NCI-H1417 (cell line): ENCODE measurements around the gene GSTM5.
"Not testable (repeated sequence)": the region's sequence is repeated elsewhere in the genome, so short reads cannot be mapped to it uniquely, and the experiment has no call there.

Experiments
- DNase-seq, 3 experiments: peaks; one replicate each; lab custom pipeline; 2025; lab: John Stamatoyannopoulos, UW

GSTM5 gene

DNA sequence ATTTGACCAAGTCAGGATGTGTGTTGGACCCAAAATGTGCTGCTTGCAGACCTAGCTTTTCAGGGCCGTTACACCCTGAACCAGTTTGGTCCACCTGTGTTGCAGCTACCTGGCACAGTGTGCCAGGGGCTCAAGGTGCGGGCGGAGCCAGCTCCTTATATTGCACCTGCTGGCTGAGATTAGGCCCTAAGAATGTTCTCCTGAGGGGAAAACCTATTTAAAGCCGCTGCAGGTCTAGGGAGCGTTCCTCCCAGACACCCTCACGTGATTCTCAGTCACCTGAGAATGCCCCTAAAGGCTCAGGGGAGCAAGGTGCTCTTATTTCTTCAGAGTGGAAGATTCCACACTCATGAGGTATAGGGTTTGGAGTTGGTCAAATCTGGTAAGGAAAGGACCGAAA, 16.8 kb downstream of the GSTM5 start:
- peak in 1 of 3 experiments; percentile 34 for DNase-seq

DNA sequence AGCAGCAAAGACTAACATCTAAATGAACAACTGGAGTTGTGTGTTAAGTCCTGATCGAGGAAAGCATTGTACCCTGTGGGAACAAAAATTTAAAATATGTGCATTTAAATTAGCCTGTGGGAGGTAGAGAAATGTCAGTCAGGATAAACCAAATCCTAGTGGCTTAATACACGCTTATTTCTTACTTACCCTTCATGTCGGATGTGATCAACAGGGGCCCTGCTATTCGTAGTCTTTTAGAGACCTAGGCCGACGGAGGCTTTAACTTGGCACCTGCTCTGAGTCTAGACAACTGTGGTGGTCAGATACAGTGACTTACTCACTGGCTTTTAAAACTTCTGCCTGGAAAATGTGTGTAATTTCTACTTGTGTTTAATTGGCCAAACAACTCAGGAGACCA, 18.6 kb downstream of the GSTM5 start:
- DNase-seq, result no peak

DNA sequence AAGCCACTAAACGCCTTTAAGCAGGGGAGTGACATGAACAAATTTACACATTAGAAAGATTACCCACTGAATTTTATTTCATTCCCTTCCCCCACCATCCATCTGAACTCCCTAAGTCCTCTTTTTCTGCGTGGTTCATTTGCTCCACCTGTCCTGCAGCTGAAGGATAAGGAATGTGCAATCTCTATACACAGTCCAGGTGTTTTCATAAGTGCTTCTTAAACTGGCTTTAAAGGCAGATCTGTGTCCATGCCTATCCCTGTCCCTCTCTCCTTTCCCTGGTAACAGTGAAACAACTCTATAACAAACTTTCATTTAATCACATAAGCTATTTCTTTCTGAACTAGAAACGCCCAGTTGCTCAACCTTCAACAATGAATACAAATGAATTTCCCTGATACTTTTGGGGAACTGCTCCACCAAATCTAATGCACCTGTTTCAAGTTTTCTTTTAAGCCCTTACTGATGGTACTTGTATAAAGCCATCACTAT, 20.4 kb downstream of the GSTM5 start:
- peak in 2 of 3 experiments; percentile 19 to 66 for DNase-seq

DNA sequence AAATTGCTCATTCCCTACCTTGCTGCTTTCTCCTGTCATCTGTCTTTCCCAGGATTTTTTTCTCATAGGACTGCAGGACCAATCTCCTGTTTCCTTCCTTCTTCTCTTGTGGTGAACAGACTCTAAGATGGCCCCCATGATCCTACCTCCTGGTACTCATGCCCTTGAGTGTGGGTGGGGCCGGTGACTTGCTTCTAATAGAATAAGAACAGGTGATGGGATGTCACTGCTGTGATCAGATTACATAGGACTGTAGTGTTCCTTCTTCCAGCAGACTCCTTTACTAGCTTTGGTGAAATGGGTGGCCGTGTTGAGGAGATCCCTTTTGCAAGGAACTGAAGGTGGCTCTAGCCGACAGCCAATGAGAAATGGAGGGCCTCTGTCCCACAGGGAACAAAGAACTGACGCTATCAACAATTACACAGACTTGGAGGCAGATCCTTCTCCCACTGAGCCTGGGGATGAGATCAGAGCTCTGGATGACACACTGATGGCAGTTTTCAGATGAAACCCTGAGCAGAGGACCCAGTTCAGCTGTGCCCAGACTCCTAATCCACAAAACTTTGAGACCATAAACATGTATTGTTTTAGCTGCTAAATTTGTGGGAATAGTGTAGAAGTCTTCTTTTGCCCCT, 21.3 kb downstream of the GSTM5 start:
- DNase-seq, result peak in 1 of 3 experiments; percentile 54

DNA sequence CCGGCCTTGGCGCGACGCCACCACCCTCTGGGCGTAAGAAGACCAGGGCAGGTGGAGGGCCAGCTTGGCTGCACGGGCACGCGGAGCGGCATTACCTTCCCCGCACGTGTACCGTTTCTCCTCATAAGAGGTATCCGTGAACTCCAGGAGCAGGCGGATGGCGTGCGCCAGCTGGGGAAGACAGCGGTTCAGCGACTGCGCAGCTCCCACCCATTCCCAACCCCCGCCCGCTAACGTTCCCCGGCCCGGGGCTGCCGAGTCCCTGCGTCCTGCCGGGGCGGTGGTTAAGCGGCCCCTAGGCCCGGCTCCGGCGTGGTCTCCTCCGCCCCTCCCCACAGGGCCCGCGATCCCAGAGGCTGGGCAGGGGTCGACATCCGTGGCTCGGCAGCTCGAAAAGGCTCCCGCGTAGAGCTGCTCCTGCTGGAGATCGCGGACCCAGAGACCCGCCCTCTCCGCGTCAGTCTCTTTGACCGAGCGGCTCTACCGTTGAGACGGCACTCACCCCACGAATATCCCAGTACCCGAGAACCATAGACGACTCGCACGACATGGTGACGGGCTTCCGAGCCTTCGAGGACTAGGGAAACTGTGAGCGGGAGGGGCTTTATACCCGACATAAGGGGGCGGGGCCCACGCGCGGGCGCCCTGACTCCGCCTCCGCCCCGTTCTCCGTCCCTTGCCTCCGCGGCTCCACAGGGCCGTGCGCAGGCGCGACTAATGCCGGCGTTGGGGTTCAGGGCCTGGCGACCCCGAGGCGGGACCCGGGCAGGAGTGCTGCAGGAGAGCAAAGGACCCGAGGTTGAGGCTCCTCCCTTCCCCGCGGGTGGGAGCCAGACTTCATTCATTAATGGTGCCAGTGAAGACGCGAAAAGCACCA, 27.9 kb downstream of the GSTM5 start:
- peak; percentile 84 to 88 (median 85) for DNase-seq

DNA sequence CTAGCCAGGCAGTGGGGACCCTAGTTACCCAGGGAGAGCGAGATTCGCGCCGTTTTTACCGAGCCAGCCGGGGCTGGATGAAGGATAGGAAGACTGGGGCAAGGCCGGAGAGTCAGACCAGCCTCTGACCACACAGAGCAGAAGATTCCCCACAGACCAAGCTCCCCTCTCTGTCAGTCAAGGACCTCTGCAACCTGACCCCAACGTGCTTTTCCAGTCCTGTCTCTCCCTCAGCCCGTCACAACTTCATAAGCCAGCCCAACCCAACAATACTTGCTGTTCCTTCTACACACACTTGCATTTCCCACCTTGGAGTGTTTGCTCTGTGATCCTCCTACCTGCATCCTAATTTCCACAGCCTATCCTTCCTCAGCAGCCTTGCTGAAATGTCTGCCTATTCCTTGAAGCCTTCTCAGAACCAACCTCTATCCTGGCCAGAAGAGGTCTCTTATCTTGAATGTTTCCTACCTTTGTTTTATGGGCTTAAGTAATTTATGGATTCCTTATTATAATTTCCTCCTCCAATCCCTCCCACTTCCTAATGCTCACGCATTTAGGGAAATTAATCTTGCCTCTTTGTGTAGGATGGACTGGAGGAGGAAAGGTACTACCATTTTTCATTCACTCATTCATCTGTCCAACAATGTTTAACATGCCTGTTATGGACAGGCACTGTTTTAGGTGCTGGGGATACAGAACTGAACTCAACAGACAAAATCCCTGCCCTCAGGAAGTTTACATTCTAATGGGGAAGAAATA, 28.7 kb downstream of the GSTM5 start, which contains the start of gene GSTM3:
GSTM3 (minus strand) TSS at position 424 of the 759 bp plus-strand sequence. CDS start 751 bp downstream, outside the sequence.
- DNase-seq, result peak in 1 of 3 experiments; percentile 75

DNA sequence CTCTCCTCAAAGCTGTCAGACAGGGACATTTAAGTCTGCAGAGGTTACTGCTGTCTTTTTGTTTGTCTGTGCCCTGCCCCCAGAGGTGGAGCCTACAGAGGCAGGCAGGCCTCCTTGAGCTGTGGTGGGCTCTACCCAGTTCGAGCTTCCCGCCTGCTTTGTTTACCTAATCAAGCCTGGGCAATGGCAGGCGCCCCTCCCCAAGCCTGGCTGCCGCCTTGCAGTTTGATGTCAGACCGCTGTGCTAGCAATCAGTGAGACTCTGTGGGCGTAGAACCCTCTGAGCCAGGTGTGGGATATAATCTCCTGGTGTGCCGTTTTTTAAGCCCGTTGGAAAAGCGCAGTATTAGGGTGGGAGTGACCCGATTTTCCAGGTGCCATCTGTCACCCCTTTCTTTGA, 36.3 kb downstream of the GSTM5 start:
- not testable (repeated sequence) for DNase-seq

DNA sequence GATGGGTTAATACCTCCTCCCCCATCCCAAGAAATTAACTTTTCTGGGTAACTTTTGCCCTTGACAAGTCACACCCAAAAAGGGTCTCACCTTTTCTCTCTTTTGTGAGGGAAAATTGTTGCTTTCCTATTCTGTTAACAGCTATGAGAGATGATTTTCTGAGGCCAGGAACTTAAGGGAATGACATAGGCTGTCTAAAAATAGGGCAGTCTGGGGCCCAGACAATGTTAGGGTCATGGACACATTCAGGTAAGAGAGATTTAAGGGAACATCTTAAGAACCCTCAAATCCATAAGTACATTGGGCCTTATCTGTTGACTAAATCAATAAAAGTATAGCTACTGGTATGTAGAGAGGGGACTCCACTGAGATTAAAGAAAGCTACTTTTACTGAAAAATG, 37.2 kb downstream of the GSTM5 start:
- no peak for DNase-seq

DNA sequence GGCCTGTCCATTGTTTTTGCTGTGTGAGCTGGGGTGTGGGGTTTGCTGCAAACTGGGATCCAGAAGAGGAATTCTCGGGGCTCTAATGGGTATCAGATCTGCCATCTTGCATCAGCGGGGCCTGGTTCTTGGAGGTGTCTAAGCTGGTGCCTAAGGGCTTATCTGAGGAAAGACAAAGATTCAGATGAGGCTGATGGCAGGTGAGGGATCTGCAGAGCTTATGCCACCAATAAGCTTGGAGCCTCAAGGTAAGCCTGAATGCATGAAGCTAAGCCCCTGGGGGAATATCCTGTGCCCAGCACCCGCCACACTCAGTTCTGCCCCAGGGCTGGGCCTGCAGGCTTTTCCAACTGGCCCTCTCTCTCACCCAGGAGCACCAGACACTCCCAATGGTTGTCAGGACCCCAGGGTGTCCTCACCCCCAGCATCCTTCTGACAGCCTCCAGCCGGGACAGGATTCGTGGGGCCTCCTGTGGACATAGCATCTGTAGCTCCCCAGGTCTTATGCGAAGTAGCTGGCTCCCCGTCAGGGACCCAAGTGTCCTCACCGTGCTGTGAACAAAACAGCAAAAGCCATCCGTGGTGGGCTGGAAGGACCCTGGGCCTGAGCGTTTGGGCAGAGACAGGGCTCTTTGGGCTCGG, 38.3 kb downstream of the GSTM5 start:
- DNase-seq, result no peak

DNA sequence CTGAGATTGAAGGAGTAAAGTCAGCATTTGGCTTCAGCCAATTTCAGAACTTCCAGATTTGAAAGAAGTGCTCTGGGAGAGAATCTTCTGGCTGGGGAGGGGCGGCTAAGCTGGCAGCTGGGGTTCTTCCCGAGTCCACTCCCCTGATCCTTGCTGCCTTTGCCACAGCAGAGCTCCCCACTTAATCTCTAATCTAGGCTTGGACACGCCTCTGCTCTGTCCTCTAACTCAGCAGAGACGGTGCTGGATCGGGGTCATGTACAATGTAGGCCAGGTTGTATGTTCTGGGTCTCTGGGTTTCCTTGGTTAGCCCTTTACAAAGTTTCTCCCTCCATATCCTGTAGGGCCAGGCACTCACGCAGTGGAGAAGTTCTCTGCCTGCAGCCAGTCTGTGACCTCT, 38.9 kb downstream of the GSTM5 start:
- DNase-seq, result no peak

DNA sequence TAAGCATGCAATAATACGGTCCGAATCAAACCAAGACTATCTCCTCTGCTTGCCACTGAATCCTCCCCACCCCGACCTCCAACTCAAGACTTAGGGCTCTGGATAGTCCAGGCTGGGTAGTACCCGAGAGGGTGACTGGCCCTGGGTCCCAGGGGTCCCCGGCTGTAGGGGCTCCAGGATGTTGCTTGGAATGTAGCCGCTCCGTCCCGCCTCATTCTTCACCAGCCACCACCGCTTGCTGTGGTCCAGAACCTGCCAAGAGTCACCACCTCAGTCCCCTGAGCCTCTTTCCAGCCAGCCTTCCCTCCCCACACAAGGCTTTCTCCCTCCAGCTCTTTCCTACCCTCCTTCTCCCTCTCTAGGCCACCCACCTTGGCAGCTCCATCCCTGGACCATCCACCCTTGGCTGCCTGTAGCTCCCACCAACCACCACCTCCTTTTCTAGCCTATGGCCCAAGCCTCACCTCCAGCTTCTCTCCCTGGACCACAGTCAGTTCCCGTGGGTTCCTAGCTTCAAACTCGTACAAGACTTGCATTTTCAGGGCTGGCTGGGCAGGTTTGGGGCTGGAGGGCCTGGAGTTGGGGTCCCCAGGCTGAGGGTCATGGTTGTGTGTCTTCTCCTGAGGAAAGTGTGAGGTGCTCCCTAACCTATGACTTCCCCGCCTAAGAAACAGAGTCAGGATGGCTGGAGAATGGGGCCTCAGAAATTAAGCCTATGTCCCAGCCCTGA, 39.6 kb downstream of the GSTM5 start:
- no peak for DNase-seq

DNA sequence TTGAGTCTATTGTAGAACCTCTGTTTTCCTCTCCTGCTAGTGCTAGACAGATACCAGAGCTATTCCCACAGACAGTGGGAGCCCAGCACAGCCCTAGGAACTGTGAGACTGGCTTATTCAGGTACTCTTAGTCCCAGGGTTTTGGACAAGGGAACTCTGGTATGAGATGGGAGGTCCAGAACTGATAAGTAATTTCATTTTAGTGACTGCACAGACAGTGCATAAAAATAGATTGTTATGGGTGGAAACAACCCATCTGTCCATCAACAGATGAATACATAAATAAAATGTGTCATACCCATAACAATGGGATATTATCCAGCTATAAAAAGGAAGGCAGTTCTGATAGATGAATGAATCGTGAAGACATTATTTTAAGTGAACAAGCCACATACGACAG, 42.7 kb downstream of the GSTM5 start:
- no peak for DNase-seq

DNA sequence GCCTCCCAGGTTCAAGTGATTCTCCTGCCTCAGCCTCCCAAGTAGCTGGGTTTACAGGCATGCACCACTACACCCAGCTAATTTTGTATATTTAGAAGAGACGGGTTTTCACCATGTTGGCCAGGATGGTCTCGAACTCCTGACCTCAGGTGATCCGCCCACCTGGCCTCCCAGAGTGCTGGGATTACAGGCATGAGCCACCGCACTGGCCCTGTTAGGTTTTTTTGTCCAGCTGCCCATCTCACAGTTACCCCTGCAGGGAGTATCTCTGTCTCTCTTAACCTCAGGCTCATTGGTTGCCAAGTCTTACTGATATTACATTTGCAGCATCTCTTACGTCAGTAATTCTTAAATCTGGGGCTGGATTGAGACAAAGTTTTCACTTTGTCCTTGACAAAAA, 44.3 kb downstream of the GSTM5 start:
- not testable (repeated sequence) for DNase-seq

DNA sequence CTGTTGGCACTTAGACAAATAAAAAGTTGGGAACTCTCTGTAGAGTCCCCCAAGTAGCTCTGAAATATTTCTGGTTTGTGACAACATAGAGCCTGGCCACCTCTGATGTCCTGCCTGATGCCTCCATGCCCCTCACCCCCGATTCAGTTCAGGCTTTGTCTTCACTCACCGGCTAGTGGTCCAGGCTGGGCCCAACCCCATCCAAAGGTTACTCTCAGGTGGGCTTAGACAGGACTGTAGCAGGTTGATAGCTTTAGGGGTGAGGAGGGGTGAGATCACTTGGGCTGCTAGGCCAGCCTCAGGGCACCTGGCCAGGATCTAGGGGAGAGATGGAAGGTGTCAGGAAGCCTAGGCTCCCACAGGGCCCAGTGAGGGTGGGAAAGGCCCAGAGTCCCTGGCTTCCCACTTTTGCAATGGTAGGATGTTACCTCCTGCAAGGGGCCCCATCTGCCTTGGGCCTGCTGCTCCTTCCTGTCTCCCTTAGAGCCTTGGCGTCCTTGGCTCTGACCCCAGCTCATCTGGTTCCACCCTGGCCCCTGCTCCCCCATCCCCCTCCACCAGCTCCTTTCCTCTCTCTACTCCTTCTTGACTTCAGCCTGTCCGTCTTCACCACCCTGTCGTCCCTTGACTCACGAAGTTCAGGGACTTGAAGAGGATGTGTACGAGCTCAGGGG, 44.9 kb downstream of the GSTM5 start:
- DNase-seq, result no peak

DNA sequence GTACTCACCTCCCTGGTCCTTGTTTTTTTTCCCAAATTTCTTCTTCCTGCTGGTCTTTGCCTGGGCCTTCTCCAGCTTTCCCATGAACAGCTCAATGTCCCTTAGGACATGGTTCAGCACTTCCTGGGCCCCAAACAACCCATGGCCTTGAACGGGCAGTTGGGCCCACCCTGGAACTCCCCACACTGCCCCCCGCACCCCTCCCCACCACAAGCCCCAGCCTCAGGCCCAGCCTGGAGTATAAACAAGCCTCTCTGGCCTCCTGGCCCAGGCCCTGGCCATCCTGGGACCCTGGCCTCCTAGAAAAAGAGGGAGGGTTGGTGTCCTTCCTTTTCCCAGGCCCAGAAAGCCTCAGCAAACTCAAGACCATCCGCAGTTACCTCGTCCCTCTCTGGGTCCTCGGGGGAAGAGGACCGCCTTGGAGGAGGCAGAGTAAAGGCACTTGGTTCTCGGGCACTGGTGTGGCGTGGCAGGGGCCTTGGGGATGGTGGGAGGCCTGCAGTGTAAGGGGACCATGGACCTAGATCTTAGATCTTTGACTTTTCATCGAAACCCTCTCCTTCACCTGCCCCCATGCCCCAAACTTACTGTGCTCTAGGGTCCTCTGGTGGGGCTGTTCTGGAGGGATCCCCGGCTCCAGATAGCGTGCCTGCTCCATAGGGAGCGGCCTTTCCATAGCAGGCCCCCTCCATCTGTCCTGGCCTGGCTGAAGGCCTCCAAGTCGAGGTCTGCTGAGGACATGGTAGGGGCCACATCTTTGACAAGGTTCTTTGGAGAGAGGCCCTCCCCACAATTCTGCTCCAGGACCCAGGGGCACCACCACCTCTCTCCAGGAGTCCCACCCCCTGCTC, 46.1 kb downstream of the GSTM5 start:
- DNase-seq, result no peak

DNA sequence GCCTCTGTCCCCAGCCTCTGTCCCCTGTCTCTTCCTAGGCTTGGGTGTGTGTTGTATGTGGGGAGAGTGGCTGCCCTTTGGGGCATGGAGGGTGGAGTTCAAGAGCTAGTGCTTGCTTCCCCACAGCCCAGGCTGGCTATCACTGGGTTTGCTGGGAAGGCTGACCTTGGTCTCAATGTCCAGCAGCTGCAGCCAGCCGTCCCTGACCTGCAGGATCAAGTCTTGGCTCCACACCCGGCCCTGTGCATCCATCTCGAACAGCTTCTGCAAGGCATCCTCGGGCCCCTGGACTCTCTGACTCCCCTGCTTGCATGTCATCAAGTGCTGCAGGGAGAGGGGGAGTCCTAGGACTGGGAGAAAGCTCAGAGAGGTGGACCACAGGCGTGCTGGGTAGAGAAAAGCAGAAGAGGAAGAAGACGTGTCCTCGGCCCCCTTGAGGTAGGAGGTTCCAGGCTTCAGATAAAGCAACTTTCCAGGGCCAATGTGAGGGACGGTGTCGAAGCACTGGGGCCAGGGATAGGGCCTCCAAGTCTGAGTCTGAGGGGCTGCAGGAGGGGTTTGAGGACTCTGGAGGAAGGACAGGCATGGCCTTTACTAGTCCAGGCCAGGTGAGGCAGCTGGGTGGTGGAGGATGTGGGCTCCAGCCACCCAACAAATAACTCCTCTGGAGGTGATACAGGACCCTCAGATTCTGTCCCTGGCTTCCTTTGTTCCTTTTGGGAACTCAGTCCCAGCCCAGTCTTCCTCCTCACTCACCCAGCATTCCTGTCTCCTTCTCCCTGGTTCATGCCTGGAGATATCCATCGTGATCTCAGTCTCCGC, 47.7 kb downstream of the GSTM5 start:
- no peak for DNase-seq

DNA sequence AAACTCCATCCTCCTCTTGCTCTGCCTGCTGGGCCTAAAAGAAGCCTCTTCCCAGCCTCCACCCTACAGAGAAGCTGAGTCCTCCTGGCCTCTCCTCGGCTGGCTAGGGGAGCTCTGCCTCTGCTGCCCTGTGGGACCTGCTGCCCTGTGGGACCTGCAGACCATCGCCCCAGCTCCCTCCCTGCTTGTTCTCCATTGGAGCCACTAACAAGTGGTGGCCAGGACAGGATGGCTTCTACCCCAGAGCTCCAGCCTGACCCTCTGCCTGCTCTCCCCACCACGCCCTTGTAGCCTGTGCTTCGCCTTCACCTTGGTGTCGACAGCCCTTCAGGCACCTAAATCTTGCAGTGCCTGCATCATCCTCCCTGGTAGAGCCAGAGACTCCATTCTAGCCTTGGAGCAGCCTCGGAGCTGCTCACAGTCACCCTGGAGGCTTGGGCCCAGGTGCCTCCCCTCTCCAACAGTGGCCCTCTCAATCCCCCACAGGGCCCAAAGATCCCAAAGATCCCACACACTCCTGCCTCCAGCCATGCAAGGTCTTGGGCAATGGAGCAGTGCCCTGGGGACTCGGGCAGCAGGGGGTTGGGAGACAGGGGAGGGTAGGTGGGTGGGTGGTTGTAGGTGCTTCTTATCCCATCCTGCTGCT, 48.7 kb downstream of the GSTM5 start:
- DNase-seq, result no peak
